Measurements from ENCODE around the gene KIF3A. TPM values are rescaled to one million over a fixed set of nuclear protein-coding genes. Genes with fewer than 3 reads are reported as not detected.

Gene KIF3A
- total RNA-seq, 1 donor: 12.7 TPM

DNA sequence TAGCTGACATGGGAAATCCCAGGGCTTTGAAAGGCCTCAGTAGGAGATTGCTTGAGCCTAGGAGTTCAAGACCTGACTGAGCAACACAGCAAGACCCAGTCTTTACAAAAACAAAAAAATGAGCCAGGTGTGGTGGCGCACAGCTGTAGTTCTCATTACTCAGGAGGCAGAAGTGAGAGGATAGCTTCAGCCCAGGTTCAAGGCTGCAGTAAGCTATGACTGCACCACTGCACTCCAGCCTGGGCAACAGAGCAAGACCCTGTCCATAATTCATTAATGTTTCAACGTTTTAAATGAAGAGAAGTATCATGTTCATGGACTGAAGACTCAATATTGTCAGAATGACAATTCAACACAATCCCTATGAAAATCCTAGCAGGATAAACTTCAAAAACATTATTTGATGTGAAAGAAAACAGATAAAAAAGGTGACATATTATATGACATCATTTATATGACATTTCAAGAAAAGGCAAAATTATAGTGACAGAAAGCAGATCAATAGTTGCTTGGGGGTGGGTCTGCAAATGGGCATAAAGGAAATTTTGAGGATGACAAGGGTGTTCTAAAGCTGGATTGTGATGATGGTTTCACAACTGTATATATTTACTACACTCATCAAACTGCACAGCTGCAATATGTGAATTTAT is 3.7 kb downstream of the KIF3A start:
- no peak for DNase-seq (ENCODE audit: low read depth)
- H3K4me3 ChIP-seq (ENCODE audit: low read depth, low read length): no peak overlapping the region
- TF ChIP-seq, protein P1, sequence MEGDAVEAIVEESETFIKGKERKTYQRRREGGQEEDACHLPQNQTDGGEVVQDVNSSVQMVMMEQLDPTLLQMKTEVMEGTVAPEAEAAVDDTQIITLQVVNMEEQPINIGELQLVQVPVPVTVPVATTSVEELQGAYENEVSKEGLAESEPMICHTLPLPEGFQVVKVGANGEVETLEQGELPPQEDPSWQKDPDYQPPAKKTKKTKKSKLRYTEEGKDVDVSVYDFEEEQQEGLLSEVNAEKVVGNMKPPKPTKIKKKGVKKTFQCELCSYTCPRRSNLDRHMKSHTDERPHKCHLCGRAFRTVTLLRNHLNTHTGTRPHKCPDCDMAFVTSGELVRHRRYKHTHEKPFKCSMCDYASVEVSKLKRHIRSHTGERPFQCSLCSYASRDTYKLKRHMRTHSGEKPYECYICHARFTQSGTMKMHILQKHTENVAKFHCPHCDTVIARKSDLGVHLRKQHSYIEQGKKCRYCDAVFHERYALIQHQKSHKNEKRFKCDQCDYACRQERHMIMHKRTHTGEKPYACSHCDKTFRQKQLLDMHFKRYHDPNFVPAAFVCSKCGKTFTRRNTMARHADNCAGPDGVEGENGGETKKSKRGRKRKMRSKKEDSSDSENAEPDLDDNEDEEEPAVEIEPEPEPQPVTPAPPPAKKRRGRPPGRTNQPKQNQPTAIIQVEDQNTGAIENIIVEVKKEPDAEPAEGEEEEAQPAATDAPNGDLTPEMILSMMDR (IDR thresholded peaks at IDR 0.05; ENCODE audit: insufficient read depth, low read length): no peak

GRCh38 chr5:132729896-132730295 is 7.5 kb downstream of the KIF3A start:
- TF ChIP-seq, protein P1 (IDR thresholded peaks at IDR 0.05; ENCODE audit: insufficient read depth, low read length): no peak
- no peak overlapping the region for H3K4me3 ChIP-seq (ENCODE audit: low read depth, low read length)
- no peak for DNase-seq (ENCODE audit: low read depth)

GRCh38 chr5:132725745-132726144 is 11.6 kb downstream of the KIF3A start:
- DNase-seq (ENCODE audit: low read depth): no peak
- TF ChIP-seq, protein P1 (IDR thresholded peaks at IDR 0.05; ENCODE audit: insufficient read depth, low read length): no peak
- H3K4me3 ChIP-seq (ENCODE audit: low read depth, low read length): no peak overlapping the region

DNA sequence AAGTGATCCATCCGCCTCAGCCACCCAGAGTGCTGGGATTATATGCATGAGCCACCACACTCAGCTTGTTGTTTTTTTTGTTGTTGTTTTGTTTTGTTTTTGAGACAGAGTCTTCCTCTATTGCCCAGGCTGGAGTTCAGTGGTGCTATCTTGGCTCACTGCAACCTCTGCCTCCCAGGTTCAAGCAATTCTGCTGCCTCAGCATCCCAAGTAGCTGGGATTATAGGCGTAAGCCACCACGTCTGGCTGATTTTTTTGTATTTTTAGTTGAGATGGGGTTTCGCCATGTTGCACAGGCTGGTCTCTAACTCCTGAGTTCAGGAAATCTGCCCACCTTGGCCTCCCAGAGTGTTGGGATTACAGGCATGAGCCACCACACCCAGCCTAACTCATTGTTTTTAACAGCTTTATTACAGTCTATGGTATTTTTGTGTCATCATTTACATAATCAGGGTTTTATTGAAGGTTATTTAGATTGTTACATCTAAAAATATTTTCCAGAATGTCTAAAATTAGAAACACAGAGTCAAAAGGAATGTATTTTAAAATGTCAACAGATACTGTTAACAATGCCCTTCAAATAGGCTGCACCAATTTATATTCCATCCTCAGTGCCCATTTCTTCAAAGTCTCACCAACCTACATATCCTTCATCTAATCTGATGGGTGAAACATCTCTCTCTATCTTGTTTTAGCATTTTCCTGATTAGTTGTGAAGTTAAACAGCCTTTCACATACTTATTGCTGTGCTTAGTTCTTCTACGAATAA is 18.6 kb downstream of the KIF3A start:
- no peak overlapping the region for H3K4me3 ChIP-seq (ENCODE audit: low read depth, low read length)
- TF ChIP-seq, protein P1 (IDR thresholded peaks at IDR 0.05; ENCODE audit: insufficient read depth, low read length): no peak
- DNase-seq (ENCODE audit: low read depth): peak; percentile 14

GRCh38 chr5:132714456-132715307 is 22.7 kb downstream of the KIF3A start:
- DNase-seq (ENCODE audit: low read depth): peak; percentile 47
- no peak overlapping the region for H3K4me3 ChIP-seq (ENCODE audit: low read depth, low read length)
- TF ChIP-seq, protein P1 (IDR thresholded peaks at IDR 0.05; ENCODE audit: insufficient read depth, low read length): peak; percentile 38

DNA sequence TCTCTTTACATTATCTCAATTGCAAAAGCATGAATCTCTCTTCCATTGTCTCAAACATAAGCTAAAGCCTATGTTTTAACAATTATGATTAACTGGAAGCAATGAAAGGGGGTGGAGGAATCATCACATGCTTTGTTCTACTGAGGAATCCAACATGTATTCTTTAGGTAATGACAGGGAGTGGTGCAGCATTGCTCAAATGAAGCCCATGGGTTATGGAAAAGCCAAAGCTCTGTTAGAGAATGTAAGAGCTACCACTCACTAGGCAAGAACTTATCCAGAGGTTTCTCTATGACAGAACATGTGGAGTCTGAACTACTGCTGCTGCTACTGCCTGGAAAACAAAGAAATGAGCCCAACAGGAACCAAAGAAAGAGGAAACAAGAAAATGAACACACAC is 28.7 kb downstream of the KIF3A start:
- no peak for DNase-seq (ENCODE audit: low read depth)
- TF ChIP-seq, protein P1 (IDR thresholded peaks at IDR 0.05; ENCODE audit: insufficient read depth, low read length): no peak
- no peak overlapping the region for H3K4me3 ChIP-seq (ENCODE audit: low read depth, low read length)

Data from fibroblast of the aortic adventitia (primary cell).